H1 (cell line): ENCODE measurements around the gene BCL2L13. TPM values are rescaled to one million over a fixed set of nuclear protein-coding genes. Genes with fewer than 3 reads are reported as not detected.

Experiments used
- CTCF ChIA-PET: fragments of 300-600 bp; sonication (Branson Sonifier 250); formaldehyde crosslinking; loops from one replicate; lab custom pipeline; 2021; ENCODE audit not compliant: partially characterized antibody; lab: Charles Lee
- POLR2A ChIA-PET: fragments of 300-600 bp; sonication (Branson Sonifier 250); formaldehyde crosslinking; loops from one replicate; lab custom pipeline; 2021; ENCODE audit warnings: inconsistent platforms; ENCODE audit not compliant: partially characterized antibody; lab: Charles Lee
- DNase-seq, 2 experiments: peaks; one replicate each; pipeline versions ENCODE4 v3.0.0 to v3.0.0-alpha.2; 2010 to 2022; ENCODE audit warnings: low spot score in 2 of 2, low read depth in 1 of 2, mixed read lengths in 1 of 2
- FAIRE-seq: peaks from 2 replicates; lab custom pipeline; 2011; peaks lifted over from hg19 to GRCh38; lab: Jason Lieb, UNC
- H2AFZ ChIP-seq: 2 replicates; pipeline ENCODE4 v1.8.1; 2012; ENCODE audit warnings: low read length, inconsistent platforms
- H2AK5ac ChIP-seq: 2 replicates; pipeline ENCODE4 v1.6.1; 2013; ENCODE audit warnings: low read depth, low read length
- H2BK120ac ChIP-seq: replicated peaks from 2 replicates; pipeline ENCODE3; 2013; ENCODE audit warnings: low read depth, low read length, inconsistent platforms
- H2BK12ac ChIP-seq: 2 replicates; pipeline ENCODE4 v1.6.1; 2013; ENCODE audit warnings: low read depth, low read length
- H2BK15ac ChIP-seq: 2 replicates; pipeline ENCODE4 v1.6.1; 2013; ENCODE audit warnings: low read length
- H2BK20ac ChIP-seq: 2 replicates; pipeline ENCODE4 v1.6.1; 2013; ENCODE audit warnings: low read length
- H2BK5ac ChIP-seq: 2 replicates; pipeline ENCODE4 v1.6.1; 2013; ENCODE audit warnings: low read depth, low read length
- H3K14ac ChIP-seq: 2 replicates; pipeline ENCODE4 v1.6.1; 2013; ENCODE audit warnings: inconsistent platforms; ENCODE audit not compliant: insufficient read length
- H3K18ac ChIP-seq: 2 replicates; pipeline ENCODE4 v1.6.1; 2013; ENCODE audit warnings: low read length; ENCODE audit errors: extremely low read depth
- H3K23ac ChIP-seq: 2 replicates; pipeline ENCODE4 v1.6.1; 2013; ENCODE audit warnings: inconsistent platforms; ENCODE audit not compliant: insufficient read length
- H3K23me2 ChIP-seq: 2 replicates; pipeline ENCODE4 v1.6.1; 2013; ENCODE audit warnings: low read depth, low read length
- H3K27ac ChIP-seq: 2 replicates; pipeline ENCODE4 v1.6.1; 2011; ENCODE audit warnings: low read depth, low read length, inconsistent platforms
- H3K27me3 ChIP-seq, 4 experiments: replicated peaks in 1 of 4; 1 replicate in 1 of 4; 2 replicates in 3 of 4; pipeline versions ENCODE4 v1.6.1 to v1.8.1; 2011 to 2013; ENCODE audit warnings: low read length in 3 of 4, mild to moderate bottlenecking in 3 of 4, inconsistent platforms in 2 of 4, mixed read lengths in 2 of 4, moderate library complexity in 1 of 4; ENCODE audit not compliant: control insufficient read depth in 3 of 4, insufficient read depth in 3 of 4; ENCODE audit errors: extremely low read depth in 1 of 4
- H3K36me3 ChIP-seq, 4 experiments: 2 replicates each; pipeline versions ENCODE4 v1.6.1 to v1.8.1; 2011 to 2013; ENCODE audit warnings: mild to moderate bottlenecking in 4 of 4, low read length in 3 of 4, moderate library complexity in 2 of 4, control low read depth in 1 of 4, inconsistent platforms in 1 of 4; ENCODE audit not compliant: insufficient read depth in 4 of 4, control insufficient read depth in 2 of 4
- H3K4ac ChIP-seq: replicated peaks from 2 replicates; pipeline ENCODE3; 2013; ENCODE audit warnings: low read length, low read depth, mixed read lengths, inconsistent platforms; ENCODE audit not compliant: insufficient read length
- H3K4me1 ChIP-seq, 4 experiments: replicated peaks in 1 of 4; 1 replicate in 1 of 4; 2 replicates in 3 of 4; pipeline versions ENCODE4 v1.6.1 to v1.8.1; 2011 to 2013; ENCODE audit warnings: low read length in 3 of 4, inconsistent platforms in 2 of 4, mixed read lengths in 1 of 4; ENCODE audit not compliant: insufficient read depth in 4 of 4, control insufficient read depth in 3 of 4
- H3K4me2 ChIP-seq, 2 experiments: 2 replicates each; pipeline versions ENCODE4 v1.6.1 to v1.8.1; 2011 to 2013; ENCODE audit warnings: low read depth in 2 of 2, low read length in 2 of 2, control low read depth in 1 of 2, inconsistent platforms in 1 of 2, mild to moderate bottlenecking in 1 of 2; ENCODE audit not compliant: insufficient read depth in 1 of 2
- H3K4me3 ChIP-seq, 4 experiments: fragments of 200-600, 300-600 bp in 1 of 4; sonication (generic), shearing (Covaris generic), sonication (Bioruptor Twin) in 1 of 4; 2 replicates each; pipeline versions ENCODE4 v1.5.1 to v1.8.1; 2011 to 2016; ENCODE audit warnings: low read length in 4 of 4, low read depth in 3 of 4, control low read depth in 2 of 4, inconsistent platforms in 2 of 4, mild to moderate bottlenecking in 2 of 4, mixed read lengths in 1 of 4, moderate library complexity in 1 of 4; ENCODE audit not compliant: insufficient read depth in 2 of 4; ENCODE audit errors: extremely low read depth in 1 of 4
- H3K56ac ChIP-seq: replicated peaks from 2 replicates; pipeline ENCODE3; 2013; ENCODE audit warnings: low read depth, mild to moderate bottlenecking, mixed read lengths, low read length, inconsistent platforms; ENCODE audit not compliant: insufficient read length
- H3K79me1 ChIP-seq: 2 replicates; pipeline ENCODE4 v1.6.1; 2013; ENCODE audit warnings: low read depth, low read length, control low read depth
- H3K79me2 ChIP-seq, 2 experiments: 2 replicates each; pipeline versions ENCODE4 v1.6.1 to v1.8.1; 2012 to 2013; ENCODE audit warnings: low read length in 2 of 2, mild to moderate bottlenecking in 2 of 2, inconsistent platforms in 1 of 2; ENCODE audit not compliant: insufficient read depth in 2 of 2, control insufficient read depth in 1 of 2
- H3K9ac ChIP-seq, 4 experiments: replicated peaks in 1 of 4; 1 replicate in 1 of 4; 2 replicates in 3 of 4; pipeline versions ENCODE4 v1.6.1 to v1.8.1; 2011 to 2013; ENCODE audit warnings: low read depth in 3 of 4, low read length in 3 of 4, control low read depth in 2 of 4, mild to moderate bottlenecking in 2 of 4, moderate library complexity in 2 of 4, inconsistent platforms in 1 of 4; ENCODE audit errors: extremely low read depth in 1 of 4
- H3K9me3 ChIP-seq, 2 experiments: 2 replicates each; pipeline versions ENCODE4 v1.6.1 to v1.8.1; 2012 to 2013; ENCODE audit warnings: mild to moderate bottlenecking in 2 of 2, moderate library complexity in 2 of 2, control low read depth in 1 of 2, inconsistent platforms in 1 of 2, low read depth in 1 of 2, low read length in 1 of 2, mixed read lengths in 1 of 2; ENCODE audit not compliant: insufficient read depth in 2 of 2
- H4K20me1 ChIP-seq, 2 experiments: replicated peaks in 1 of 2; 2 replicates each; pipeline versions ENCODE3 to v1.8.1; 2011 to 2013; ENCODE audit warnings: inconsistent platforms in 2 of 2, low read length in 2 of 2, mild to moderate bottlenecking in 1 of 2; ENCODE audit not compliant: insufficient read depth in 2 of 2, control insufficient read depth in 1 of 2
- H4K5ac ChIP-seq: 2 replicates; pipeline ENCODE4 v1.6.1; 2013; ENCODE audit warnings: low read length, low read depth, mixed read lengths, inconsistent platforms; ENCODE audit not compliant: insufficient read length
- H4K8ac ChIP-seq: 2 replicates; pipeline ENCODE4 v1.8.0; 2013; ENCODE audit warnings: mild to moderate bottlenecking, moderate library complexity, low read length, inconsistent platforms; ENCODE audit not compliant: insufficient read depth; ENCODE audit errors: extremely low read depth
- H4K91ac ChIP-seq: replicated peaks from 2 replicates; pipeline ENCODE3; 2013; ENCODE audit warnings: low read length, mixed read lengths, inconsistent platforms; ENCODE audit not compliant: insufficient read length
- CHD1 ChIP-seq: IDR thresholded peaks from 2 replicates; pipeline ENCODE4 v1.6.1; 2012; ENCODE audit warnings: low read depth, low read length, improper control_type of control experiment
- CTCF ChIP-seq, 3 experiments: IDR thresholded peaks; 1 replicate in 2 of 3; 2 replicates in 1 of 3; pipeline versions ENCODE4 v1.5.1 to v1.6.1; 2011; ENCODE audit warnings: low read length in 3 of 3, mild to moderate bottlenecking in 3 of 3, inconsistent platforms in 2 of 3, low read depth in 1 of 3, moderate library complexity in 1 of 3; ENCODE audit not compliant: insufficient read depth in 1 of 3; ENCODE audit errors: control extremely low read depth in 1 of 3
- E2F6 ChIP-seq: IDR thresholded peaks from 2 replicates; pipeline ENCODE4 v1.6.1; 2012; ENCODE audit warnings: inconsistent platforms
- KDM1A ChIP-seq: fragments of 200-600, 300-600 bp; sonication (generic); IDR thresholded peaks from 2 replicates; pipeline ENCODE4 v1.7.1; 2016; ENCODE audit warnings: mild to moderate bottlenecking, low read length, borderline replicate concordance
- POU5F1 ChIP-seq: IDR thresholded peaks from 2 replicates; pipeline ENCODE4 v1.6.1; 2011; ENCODE audit warnings: low read depth, mild to moderate bottlenecking, low read length, moderate library complexity
- RBBP5 ChIP-seq: IDR thresholded peaks from 2 replicates; pipeline ENCODE4 v1.7.1; 2012; ENCODE audit warnings: low read depth, mild to moderate bottlenecking, inconsistent platforms, low read length, moderate library complexity, borderline replicate concordance
- SRF ChIP-seq: IDR thresholded peaks from 2 replicates; pipeline ENCODE4 v1.6.1; 2011; ENCODE audit warnings: mild to moderate bottlenecking, low read depth, low read length, moderate library complexity
- TAF1 ChIP-seq: IDR thresholded peaks from 2 replicates; pipeline ENCODE4 v1.6.1; 2011; ENCODE audit warnings: mild to moderate bottlenecking, low read depth, low read length
- TAF7 ChIP-seq: optimal IDR thresholded peaks from 2 replicates; pipeline ENCODE3; 2011; ENCODE audit warnings: low read depth, mild to moderate bottlenecking, inconsistent platforms, low read length, moderate library complexity, borderline replicate concordance
- WGBS, 2 experiments: shearing (Covaris generic) in 1 of 2; methylation state at CpG; one replicate each; pipeline versions ENCODE4 v1.1.6 to v1.1.7; 2013 to 2015; ENCODE audit warnings: low lambda C conversion rate in 2 of 2, mixed read lengths in 2 of 2, inconsistent platforms in 1 of 2, low coverage in 1 of 2, missing lambda C conversion rate in 1 of 2; ENCODE audit not compliant: insufficient replicate concordance in 2 of 2, insufficient coverage in 1 of 2, insufficient read length in 1 of 2; ENCODE audit errors: extremely low coverage in 1 of 2, missing lambda C conversion rate in 1 of 2; 5-methylcytosine and 5-hydroxymethylcytosine counted together
- polyA plus RNA-seq, 7 experiments: library from polyadenylated mRNA; depleted of rRNA in 3 of 7; stranded (reverse) in 5 of 7; unstranded in 2 of 7; fragments of >200 nt in 5 of 7; fragments of 200-250 nt in 2 of 7; gene quantifications; 1 replicate in 5 of 7; 2 replicates in 1 of 7; 4 replicates in 1 of 7; pipeline versions ENCODE4 v1.2.1 to v1.2.3, GENCODE V29; 2011 to 2013; ENCODE audit warnings: missing spikeins in 2 of 7, mixed read lengths in 2 of 7
- total RNA-seq: library from RNA; stranded (reverse); fragmentation: NEBNext Ultra II Directional; extraction: Animal tissue kit (Norgen Biotek cat#: 25700); gene quantifications from 2 replicates; pipeline ENCODE4 v1.2.1, GENCODE V29; 2021

Gene BCL2L13
- total and polyA plus RNA-seq, 2 of the 8 experiments (the other 6 are each of a cell fraction or from before 2014, with no cell fraction given): 20.7 to 35.0 TPM

DNA sequence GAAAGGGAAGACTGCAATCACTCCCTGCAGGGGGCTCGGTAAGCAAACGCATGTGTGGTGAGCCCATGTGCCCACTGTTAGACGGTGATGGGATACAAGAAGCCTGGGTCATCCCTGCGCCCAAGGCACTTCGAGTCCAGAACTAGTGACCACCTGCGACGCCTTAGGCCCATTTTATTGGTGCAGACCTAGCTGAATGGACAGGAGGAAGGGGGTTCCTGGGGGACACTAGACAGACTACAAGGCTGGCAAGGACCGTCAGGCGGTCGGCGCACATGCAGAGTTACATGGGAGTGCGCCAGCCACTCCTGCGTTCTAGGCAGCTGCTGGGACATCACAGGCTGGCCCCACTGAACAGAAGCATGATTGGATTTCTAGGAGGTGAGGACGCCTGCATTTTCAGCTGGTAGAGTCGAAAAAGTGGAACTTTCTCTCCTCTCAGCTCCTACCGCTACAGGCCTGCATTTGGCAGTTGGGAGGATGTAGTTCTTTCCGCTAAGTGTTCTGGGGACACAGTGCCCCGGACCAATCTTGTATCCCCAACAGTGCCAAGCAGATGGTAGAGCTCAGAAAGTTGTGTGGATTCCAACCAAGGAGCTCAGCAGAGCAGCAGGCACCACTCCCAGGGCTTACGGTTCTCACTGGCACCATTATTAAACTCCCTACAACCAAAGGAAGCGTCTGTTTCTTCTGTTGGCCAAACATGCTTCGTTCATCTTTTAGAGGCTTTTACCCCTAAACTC is 100.0 kb downstream of the BCL2L13 start:
- Histone ChIP-seq H4K8ac (no peak overlapping the region), H4K5ac (no peak overlapping the region), H2BK15ac (no peak overlapping the region), H3K36me3 (peaks cover 0 to 7% (median 5%) of the 10 kb centered on the region in 4 experiments; a peak in 5 of 8 replicates), H3K27ac (no peak overlapping the region), H3K9ac (no peak overlapping the region), H2BK12ac (no peak overlapping the region), H3K9me3 (no peaks in the 10 kb centered on the region), H3K27me3 (no peaks in the 10 kb centered on the region), H4K91ac (no peak overlapping the region), H3K56ac (no peak overlapping the region), H2BK120ac (no peak overlapping the region), H3K4me2 (no peak overlapping the region), H2BK5ac (no peak overlapping the region), H2AK5ac (no peak overlapping the region), H3K23me2 (no peaks in the 10 kb centered on the region), H3K18ac (no peak overlapping the region), H3K79me2 (no peaks in the 10 kb centered on the region), H3K23ac (no peak overlapping the region), H3K79me1 (no peaks in the 10 kb centered on the region), H3K4ac (no peak overlapping the region), H3K4me1 (peaks cover 0 to 7% (median 3%) of the 10 kb centered on the region in 4 experiments; a peak in 4 of 7 replicates), H3K14ac (no peak overlapping the region), H2AFZ (no peak overlapping the region), H2BK20ac (no peak overlapping the region), H3K4me3 (no peak overlapping the region), H4K20me1 (peaks cover 0 to 2% of the 10 kb centered on the region in 2 experiments)
- POLR2A ChIA-PET: interaction anchor here (1.0 kb wide), 1 partner anchor 29 kb away, joined by 3 read pairs; no protein-coding TSS in a partner anchor
- CTCF ChIA-PET: interaction anchor here (0.8 to 12.0 kb wide), 6 partner anchors 15 to 628 kb away, joined by 3 to 174 read pairs (median 4); no protein-coding TSS in a partner anchor
- FAIRE-seq: no peak
- 95% methylated on average over 21 of the region's 21 CpGs; no CpG with 5 or more reads in 1 of the 2 experiments for WGBS, 2 experiments
- DNase-seq: no peak
- TF ChIP-seq SRF: no peak
- TF ChIP-seq TAF1: no peak
- no peak for TF ChIP-seq KDM1A
- TF ChIP-seq RBBP5: no peak
- no peak for TF ChIP-seq CTCF (IDR thresholded peaks at IDR 0.05; ENCODE audit: control extremely low read depth in 1 of 3, insufficient read depth in 1 of 3, low read depth in 1 of 3, low read length in 3 of 3)
- no peak for TF ChIP-seq TAF7
- no peak for TF ChIP-seq POU5F1
- TF ChIP-seq CHD1: no peak
- no peak for TF ChIP-seq E2F6
